Activated CD4-positive, alpha-beta T cell treated with anti-CD3 and anti-CD28 coated beads, Interleukin-2, amount 50 U/mL, for 16 hours (primary cell): ENCODE results near the gene TMEM217.

Experiments
- DNase-seq: peaks from one replicate; pipeline ENCODE4 v3.0.0-alpha.2; 2020

The TMEM217 gene

GRCh38 chr6:37243131-37243815 lies 14.7 kb downstream of the TMEM217 start:
- no peak for DNase-seq

- peak; percentile 39 for DNase-seq
These were observed 15.4 kb downstream of the TMEM217 start for GRCh38 chr6:37242429-37243052.

- DNase-seq, result no peak
These were observed 16.0 kb downstream of the TMEM217 start for GRCh38 chr6:37241775-37242428.

GRCh38 chr6:37241131-37241530 lies 16.8 kb downstream of the TMEM217 start:
- DNase-seq, result no peak

- peak; percentile 74 for DNase-seq
These were observed 17.8 kb downstream of the TMEM217 start for GRCh38 chr6:37239950-37240713.

GRCh38 chr6:37239526-37239925 lies 18.4 kb downstream of the TMEM217 start:
- DNase-seq, result no peak

- no peak for DNase-seq
These were observed 19.6 kb downstream of the TMEM217 start for GRCh38 chr6:37238381-37238780.

GRCh38 chr6:37237789-37238188 lies 20.2 kb downstream of the TMEM217 start:
- DNase-seq, result no peak

GRCh38 chr6:37236921-37237320 lies 21.0 kb downstream of the TMEM217 start:
- DNase-seq, result no peak

GRCh38 chr6:37233541-37233940 lies 24.4 kb downstream of the TMEM217 start:
- no peak for DNase-seq

- no peak for DNase-seq
These were observed 25.4 kb downstream of the TMEM217 start for GRCh38 chr6:37232430-37233017.

GRCh38 chr6:37230104-37230503 lies 27.8 kb downstream of the TMEM217 start:
- no peak for DNase-seq

GRCh38 chr6:37225350-37226169 lies 32.4 kb downstream of the TMEM217 start:
- DNase-seq, result no peak

- DNase-seq, result no peak
These were observed 35.0 kb downstream of the TMEM217 start for GRCh38 chr6:37222992-37223391.

GRCh38 chr6:37222125-37222967 lies 35.6 kb downstream of the TMEM217 start:
- peak; percentile 88 for DNase-seq

- no peak for DNase-seq
These were observed 36.3 kb downstream of the TMEM217 start for GRCh38 chr6:37221585-37222124.

GRCh38 chr6:37218511-37218910 lies 39.4 kb downstream of the TMEM217 start:
- DNase-seq, result no peak

GRCh38 chr6:37218061-37218460 lies 39.9 kb downstream of the TMEM217 start:
- DNase-seq, result no peak

GRCh38 chr6:37212268-37212667 lies 45.7 kb downstream of the TMEM217 start:
- DNase-seq, result no peak

- peak; percentile 89 for DNase-seq
These were observed 47.5 kb downstream of the TMEM217 start for GRCh38 chr6:37210313-37210968.
